ENCODE measurements around the gene ATP1A1. TPM values are rescaled to one million over a fixed set of nuclear protein-coding genes. Genes with fewer than 3 reads are reported as not detected.
A peak's percentile ranks its signal among the peaks of the same experiment; 100 is the strongest.

Gene ATP1A1
- polyA plus RNA-seq, 1 donor = 125 TPM

GRCh38 chr1:116345011-116345410 is 28.0 kb upstream of the ATP1A1 start:
- no peak for DNase-seq

GRCh38 chr1:116345843-116346242 is 27.2 kb upstream of the ATP1A1 start:
- DNase-seq = no peak

- no peak for DNase-seq
Observed at GRCh38 chr1:116346943-116347673, 25.9 kb upstream of the ATP1A1 start.

GRCh38 chr1:116347696-116348095 is 25.3 kb upstream of the ATP1A1 start:
- no peak for DNase-seq

DNA sequence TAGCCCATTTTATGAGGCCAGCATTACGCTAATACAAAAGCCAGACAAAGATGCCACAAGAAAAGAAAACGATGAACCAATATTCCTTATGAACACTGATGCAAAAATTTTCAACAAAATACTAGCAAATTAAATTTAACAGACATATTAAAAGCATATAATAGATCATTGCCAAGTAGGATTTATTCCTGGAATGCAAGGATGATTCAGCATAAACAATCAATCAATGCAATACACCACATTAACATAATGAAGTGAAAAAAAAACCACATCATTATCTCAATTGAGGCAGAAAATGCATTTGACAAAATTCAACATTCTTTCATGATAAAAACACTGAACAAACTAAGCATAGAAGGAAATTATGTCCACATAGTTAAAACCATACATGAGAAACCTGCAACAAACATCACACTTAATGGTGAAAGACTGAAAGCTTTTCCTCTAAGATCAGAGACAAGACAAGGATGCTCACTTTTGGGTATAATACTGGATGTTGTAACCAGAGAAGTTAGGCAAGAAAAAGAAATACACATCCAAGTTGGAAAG is 22.9 kb upstream of the ATP1A1 start:
- DNase-seq = no peak

GRCh38 chr1:116351914-116352313 is 21.1 kb upstream of the ATP1A1 start:
- DNase-seq = no peak

DNA sequence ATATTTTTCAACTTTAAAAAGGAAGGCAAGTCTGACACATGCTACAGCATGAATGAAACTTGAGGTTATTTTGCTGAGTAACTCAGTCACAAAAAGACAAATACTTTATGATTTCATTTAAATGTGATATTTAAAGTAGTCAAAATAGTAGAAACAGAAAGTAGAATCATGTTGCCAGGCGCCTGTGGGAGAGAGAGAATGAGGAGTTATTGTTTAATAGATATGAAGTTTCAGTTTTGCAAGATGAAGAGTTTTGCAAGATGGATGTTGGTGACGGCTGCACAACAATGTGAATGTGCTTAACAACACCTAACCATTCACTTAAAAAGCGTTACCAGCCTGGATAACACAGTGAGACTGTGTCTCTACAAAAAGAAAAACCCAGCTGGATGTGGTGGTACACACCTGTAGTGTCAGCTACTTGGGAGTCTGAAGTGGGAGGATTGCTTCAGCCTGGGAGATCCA is 20.7 kb upstream of the ATP1A1 start:
- no peak for DNase-seq

DNA sequence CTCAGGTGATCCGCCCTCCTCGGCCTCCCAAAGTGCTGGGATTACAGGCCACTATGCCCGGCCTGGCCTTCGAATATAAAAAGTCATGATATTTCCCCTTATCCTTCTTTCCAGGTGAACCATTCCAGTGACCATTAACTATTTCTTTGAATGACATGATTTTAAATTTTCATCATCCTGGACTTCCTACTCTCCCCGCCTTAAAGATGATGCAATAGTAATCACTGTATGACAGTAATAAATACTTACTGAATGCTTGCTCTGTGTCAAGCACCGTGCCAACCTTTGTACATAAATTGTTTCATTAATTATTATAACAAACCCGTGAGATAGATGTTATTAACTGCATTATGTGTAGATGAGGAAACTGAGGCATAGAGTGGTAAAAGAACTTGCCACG is 19.9 kb upstream of the ATP1A1 start:
- no peak for DNase-seq

DNA sequence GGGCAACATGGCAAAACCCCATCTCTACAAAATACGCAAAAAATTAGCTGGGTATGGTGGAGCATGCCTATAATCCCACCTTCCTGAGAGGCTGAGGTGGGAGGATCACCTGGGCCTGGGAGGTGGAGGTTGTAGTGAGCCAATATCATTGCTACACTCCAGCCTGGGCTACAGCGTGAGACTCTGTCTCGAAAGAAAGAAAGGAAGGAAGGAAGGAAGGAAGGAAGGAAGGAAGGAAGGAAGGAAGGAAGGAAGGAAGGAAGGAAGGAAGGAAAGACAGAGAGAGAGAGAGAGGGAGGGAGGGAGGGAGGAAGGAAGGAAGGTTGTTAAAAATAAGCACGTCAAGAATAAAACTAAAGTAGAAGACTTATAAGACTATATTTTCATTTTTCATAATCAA is 17.0 kb upstream of the ATP1A1 start:
- no peak for DNase-seq

DNA sequence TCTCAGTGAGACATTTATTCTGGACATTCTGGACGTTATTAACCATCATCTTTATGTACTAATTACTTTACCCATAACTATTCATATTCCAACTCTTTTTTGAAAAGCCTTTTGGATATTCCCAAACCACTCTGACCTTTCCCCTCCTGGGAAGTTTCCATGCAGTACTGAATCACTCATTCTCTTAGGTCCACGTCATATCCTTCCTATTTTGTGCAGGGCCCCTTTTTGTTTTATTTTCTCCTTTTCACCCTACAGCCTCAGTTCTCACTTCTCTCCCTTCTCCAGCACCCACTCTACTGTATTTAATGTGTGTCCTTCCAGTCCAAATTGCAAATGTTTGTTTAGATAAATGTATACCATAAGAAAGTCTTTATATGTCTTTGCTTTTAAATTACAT is 16.4 kb upstream of the ATP1A1 start:
- DNase-seq = no peak

DNA sequence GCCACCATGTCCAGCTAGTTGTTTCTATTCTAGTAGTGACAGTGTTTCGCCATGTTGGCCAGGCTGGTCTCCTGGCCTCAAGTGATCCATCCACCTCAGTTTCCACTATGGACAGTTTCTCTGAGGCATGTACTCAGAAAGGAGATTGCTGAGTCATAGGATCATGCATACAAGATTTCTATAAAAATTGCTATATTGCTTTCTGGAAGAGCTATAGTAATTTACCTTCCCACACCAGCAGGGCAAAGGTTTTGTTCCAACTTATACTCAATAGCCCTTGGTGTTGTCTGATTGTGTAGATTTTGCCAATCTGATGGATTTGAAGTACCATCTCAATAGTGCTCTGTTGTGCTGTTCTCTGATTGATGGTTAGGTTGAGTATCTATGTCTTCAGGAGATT is 15.6 kb upstream of the ATP1A1 start:
- no peak for DNase-seq

- no peak for DNase-seq
Observed at GRCh38 chr1:116359060-116359830, 13.8 kb upstream of the ATP1A1 start.

DNA sequence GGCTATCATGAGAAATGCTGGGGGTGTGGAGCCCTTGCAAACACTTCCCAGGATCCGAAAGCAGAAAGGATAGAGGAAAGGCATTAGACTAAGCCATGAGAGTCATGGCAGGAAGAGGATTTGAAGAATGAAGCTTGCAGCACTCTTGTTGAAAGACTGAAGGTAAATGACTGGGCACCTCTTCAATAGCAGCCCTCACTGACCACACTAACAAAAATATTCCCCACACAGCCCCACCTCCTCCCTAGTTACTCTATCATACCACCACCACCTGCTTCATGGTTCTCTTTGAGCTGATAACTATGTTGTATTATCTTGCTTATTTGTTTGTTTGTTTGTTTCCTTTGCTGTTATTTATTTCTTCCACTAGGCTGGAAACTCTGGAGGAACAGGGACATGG is 13.2 kb upstream of the ATP1A1 start:
- no peak for DNase-seq

DNA sequence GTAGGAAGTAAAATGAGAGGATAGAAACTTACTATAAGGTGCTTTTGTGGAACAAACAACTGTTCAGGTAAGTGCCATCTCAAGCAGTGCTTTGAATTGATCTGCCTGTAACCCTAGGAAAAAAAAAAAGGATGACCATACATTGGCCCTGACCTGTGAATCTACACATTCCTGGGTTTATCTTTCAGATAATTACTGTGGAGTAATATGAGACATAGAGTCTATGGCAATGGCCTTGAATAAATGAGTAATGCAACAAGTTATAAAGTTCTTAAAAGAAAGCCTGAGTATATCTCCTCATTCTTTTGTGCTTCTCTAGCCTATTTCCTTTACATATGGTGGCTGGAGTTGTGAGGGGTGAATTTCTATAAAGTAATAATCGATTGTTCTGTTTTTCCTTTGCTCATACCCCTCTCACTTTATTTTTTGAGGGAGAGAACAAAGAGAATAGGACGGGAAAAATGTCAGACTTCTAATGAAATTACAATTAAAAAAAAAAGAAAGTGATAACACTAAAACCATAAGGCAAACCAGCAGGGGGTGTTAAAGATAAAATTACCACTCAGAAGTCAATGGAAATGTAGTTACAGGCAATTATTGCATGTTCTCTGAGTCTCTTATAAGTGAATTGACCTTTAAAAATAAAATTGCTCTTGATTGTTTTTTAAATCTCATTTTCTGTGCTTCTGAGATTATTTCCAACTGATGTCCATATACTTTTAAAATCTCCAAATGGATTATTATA is 12.4 kb upstream of the ATP1A1 start:
- no peak for DNase-seq

DNA sequence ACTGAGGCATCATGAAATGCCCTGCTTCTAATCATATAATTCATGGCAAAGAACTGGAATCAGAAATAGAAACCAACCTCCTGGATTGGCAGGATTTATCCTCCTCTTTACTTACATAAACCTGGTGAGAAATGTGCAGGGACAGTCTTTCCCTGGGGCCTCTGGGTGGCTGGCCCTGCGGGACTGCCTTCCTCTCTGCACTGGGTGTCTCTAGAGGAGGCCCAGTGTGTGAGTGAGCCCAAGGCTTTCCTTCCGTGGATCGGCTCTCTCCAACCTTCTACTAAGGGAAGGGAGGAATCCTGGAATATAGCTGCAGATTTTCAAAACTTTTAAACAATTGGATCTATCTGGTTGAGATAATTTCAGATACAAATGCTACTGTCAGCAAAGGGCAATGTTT is 11.4 kb upstream of the ATP1A1 start:
- no peak for DNase-seq

DNA sequence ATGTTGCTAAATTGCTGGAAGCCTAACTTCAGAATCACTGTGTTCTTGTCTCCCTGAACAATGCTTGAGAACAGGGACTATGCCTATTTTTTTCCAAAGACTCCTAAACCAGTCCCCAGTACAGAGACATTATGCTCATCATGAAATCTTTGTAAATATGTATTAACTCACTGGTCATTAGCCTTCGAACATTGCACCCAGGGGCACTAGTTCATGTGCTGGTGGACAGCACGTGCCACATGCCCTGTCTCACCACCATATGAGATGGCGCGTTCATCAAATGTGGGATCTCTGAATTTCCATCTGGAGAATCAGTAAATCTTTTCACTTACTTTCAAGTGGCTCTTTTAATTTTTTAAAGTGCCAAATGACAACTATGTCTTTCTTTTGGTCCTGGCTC is 11.0 kb upstream of the ATP1A1 start:
- no peak for DNase-seq

- DNase-seq = peak; percentile 61
Observed at GRCh38 chr1:116365353-116365780, 7.7 kb upstream of the ATP1A1 start.

- no peak for DNase-seq
Observed at GRCh38 chr1:116365857-116366256, 7.2 kb upstream of the ATP1A1 start.

DNA sequence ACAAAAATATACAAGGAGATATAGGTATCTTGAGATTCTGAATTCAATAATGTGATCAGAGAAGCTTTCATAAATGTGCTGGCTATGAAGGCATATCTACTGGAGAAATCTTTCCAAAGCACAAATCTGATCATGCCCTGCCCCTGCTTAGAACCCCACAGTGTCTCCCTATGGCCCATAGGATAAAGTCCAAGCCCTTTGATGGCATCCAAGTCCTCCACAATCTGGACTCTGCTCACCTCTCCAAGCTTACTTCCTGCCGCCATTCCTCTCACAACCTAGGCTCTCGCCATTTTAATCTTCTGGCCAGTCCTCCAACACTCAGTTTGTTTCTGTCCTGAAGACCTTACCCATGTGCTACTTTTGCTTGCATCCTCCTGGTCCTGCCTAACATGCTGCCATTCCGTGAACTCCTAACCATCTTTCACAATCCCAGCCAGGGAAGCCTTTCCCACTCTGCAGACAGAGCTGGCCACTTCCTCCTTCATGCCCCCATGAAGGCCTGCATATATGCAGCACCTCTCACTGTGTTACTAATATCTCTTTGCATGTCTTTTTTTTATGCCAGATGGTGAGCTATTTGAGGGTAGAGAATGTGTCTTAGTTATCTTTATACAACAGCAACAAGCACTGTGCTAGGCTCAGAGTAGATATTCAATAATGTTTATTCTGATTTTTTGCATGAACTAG is 5.6 kb upstream of the ATP1A1 start:
- no peak for DNase-seq

DNA sequence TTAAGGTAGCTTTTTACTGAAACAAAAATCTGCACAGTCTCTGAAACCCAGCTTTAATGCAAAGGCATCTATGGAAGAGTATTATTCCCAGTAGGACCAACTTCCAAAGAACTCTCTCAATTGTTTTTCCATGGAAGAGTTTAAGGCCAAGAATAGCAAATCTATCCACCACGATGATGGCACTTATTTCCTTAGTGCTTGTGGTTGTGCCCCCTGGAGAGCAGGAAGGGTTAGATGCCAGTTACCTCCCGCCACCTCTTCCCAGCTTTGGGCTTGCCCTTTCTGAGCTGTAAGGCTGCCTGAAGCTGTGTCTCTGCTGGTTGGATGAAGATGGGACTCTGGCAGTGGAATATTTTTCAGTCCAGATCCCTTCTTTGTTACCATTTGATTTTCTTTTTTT is 4.8 kb upstream of the ATP1A1 start:
- DNase-seq = no peak

- DNase-seq = no peak
Observed at GRCh38 chr1:116370181-116370580, 2.9 kb upstream of the ATP1A1 start.

DNA sequence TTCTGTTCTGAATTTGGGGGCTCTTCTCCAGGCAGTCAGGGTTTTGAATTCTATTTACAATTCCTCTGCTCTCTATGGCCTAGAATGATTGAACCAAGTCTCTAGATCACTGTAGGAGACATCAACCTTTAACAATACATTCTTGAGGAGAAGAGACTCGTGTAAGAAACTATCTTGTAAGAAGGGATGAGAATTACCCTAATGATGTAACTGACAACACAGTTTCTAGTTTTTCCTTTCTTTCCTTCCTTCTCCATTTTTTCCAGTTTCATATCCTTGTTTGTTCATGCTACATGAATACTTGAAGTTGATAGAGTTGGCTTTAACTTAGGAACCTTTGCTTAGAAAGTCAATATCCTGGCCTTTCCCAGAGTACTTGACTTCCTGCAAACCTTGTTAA is 1.3 kb upstream of the ATP1A1 start:
- no peak for DNase-seq
